GM12874 (cell line): ENCODE measurements around the gene SLC13A2.

ENCODE experiments used
- TF ChIP-seq, protein P1 (sequence below): IDR thresholded peaks from 2 replicates; pipeline ENCODE4 v1.5.1; 2011; ENCODE audit warnings: low read depth, mild to moderate bottlenecking, control low read depth, low read length, moderate library complexity; ENCODE audit not compliant: insufficient read depth

SLC13A2 gene

DNA sequence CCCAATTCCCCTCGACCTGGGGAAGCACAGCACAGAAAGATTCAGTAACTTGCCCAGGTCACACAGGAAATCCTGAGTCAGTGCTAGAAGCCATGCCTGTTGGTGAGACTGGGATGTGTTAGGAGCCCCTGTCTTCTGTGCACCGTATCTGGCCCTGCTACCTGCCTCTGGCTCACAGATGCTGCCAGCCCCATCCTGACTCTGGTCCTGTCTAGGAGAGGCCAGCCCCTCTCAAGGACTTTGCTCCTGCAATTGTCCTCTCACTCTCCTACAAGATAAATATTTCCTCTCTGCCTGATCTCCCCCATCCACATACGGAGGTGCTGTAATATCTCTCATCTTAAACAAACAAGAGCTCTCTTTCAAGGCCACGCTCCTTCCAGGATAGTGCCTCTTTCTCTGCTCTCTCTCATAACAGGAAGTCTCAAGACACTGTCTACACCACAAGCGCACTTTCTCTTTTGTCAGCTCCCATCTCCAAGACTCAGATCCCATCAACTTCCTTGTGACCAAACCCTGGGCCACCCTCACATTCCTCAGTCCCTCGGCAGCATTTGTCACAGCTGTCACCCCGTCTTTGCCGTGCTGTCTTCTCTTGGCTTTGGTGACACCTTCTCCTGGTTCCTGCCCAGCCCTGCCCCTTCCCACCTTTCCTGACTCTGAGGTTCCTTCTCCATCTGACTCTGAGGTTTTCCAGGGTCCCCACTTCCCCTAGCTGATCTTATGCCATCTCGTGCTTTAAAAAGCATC, 1.9 kb downstream of the SLC13A2 start:
- TF ChIP-seq, protein P1, sequence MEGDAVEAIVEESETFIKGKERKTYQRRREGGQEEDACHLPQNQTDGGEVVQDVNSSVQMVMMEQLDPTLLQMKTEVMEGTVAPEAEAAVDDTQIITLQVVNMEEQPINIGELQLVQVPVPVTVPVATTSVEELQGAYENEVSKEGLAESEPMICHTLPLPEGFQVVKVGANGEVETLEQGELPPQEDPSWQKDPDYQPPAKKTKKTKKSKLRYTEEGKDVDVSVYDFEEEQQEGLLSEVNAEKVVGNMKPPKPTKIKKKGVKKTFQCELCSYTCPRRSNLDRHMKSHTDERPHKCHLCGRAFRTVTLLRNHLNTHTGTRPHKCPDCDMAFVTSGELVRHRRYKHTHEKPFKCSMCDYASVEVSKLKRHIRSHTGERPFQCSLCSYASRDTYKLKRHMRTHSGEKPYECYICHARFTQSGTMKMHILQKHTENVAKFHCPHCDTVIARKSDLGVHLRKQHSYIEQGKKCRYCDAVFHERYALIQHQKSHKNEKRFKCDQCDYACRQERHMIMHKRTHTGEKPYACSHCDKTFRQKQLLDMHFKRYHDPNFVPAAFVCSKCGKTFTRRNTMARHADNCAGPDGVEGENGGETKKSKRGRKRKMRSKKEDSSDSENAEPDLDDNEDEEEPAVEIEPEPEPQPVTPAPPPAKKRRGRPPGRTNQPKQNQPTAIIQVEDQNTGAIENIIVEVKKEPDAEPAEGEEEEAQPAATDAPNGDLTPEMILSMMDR = no peak

DNA sequence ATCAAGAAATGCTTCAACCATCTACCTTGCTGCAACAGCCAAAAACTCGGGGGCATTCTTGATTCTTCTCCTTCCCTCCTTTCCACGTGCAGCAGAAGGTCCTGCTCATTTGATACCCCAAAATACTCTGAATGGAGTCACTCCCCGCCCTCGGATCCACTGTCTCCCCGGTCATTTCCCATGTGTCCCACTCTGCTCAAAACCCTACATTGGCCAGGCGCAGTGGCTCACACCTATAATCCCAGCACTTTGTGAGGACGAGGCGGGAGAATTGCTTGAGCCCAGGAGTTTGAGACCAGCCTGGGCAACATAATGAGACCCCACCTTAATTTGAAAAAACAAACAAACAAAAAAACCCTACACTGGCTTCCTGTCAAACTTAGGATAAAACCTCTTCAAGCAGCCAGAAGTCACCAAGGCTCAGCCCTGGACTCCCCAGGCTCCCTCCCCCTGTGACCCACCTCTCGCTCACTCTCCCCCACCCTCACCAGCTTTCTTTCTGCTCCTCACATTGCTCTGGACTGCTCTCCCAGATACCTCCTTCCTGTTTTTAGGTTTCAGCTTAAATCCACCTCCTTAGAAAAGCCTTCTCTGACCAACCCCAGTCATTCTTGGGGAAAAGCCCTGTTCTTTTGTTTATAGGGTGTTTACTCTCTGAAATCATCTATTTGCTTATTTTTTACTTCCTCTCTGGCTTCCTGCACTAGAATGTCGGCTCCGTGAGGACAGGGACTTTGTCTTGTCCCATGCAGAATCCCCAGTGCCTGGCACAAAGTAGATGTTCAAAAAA, 2.8 kb downstream of the SLC13A2 start:
- TF ChIP-seq, protein P1 = no peak

DNA sequence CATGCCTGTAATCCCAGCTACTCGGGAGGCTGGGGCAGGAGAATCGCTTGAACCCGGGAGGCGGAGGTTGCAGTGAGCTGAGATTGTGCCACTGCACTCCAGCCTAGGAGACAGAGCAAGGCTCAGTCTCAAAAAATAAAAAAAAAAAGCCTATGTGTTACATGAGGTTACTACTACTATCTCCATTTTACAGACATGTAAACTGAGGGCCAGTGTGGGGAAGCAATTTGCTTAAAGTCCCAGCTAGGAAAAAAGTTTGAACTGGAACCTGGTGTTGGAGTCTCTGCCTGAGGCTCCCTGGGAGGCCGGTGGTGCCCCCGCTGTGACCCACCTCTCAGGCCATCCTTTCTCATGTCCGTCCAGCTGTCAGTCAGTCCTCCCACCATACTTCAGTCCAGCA, 4.5 kb downstream of the SLC13A2 start:
- TF ChIP-seq, protein P1 = no peak

DNA sequence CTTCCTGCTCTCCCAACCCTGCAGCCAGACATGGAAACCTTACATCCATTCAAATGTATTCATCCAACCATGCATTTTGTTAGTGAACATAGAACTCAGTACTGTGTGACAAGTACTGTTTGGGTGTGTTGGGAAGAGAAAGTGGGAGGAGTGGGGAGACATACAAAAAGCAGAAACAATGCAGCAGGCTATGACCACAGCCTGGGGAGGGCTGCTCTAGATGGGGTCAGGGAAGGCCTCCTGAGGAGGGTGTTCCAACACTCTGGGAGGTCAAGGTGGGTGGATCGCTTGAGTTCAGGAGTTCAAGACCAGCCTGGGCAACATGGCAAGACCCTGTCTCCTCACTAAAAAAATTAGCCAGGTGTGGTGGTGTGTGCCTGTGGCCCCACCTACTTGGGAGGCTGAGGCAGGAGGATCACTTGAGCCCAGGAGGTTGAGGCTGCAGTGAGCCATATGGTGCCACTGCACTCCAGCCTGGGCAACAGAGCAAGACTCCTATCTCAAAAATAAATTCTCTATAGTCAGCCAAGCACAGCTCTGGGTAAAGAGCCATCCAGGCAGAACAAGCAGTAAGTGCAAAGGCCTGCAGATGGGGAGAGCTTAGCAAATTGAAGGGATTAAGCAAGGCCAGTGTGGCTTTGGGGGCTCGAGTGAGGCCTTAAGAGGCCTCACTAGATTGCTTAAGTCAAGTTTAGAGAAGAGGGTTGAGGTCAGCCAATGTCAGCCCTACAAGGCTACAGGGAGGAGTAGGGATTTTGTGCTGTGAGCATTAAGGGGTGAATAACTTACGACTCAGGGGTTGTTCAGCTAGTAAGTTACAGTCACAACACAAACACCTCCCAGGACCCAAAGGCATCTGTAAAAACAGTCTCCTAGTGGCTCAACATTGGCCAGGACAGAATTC, 5.5 kb downstream of the SLC13A2 start:
- TF ChIP-seq, protein P1 = no peak

DNA sequence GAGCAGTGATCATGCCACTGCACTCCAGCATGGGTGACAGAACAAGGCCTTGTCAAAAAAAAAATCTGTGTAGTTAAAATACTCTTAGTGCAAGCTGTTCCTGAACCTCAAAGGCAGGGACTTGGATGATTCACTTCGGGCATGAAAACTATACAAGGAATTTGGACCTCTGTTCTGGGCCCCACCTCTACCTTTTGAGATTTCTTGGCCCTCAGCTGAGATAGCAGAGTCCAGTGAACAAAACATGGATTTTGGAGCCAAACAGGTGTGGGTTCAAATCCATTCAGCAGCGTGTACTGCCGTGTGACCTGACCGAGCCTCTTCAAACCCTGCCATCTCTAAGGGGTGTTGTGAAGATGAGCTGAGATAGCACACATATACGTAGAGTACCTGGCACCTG, 6.8 kb downstream of the SLC13A2 start:
- TF ChIP-seq, protein P1 = no peak

DNA sequence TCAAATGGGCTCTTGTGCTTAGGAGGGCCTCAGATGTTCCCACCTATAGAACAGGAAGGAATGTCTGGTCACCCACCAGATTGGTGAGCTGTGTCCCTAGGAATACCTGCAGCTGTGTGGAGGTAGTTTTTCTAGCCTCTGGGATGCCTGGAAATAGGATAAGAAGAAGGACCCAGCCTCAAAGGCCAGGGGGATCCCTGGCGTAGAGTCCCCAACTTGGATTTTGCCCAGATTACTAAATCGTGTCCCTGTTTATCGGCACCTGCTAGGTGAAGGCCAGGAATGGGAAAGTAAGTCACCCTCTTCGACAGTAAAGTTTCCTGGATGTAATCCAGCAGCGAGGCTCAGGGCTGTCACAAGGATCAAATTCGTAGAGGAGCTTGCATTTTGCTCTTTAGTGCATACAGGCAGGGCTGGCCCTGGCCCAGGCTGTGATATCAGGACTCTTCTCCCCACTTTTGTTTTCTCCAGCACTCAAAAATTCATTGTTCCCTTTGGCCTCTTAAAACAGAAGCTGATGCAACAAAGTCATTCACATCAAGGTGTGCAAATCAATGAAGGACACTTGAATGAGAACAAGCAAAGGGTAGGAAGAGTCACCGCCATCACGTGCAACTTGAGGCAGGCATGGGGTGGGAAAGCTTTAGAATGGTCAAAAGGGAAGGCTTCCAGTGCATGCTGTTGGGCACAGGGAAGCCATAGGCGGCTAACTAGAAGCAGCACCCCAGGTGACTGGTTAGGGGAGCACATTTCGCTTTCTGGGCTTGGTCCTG, 7.5 kb downstream of the SLC13A2 start:
- TF ChIP-seq, protein P1 = no peak
